SU-DHL-6 (cell line): Measurements from ENCODE around the gene GPR132.
"Not testable (repeated sequence)": the region's sequence is repeated elsewhere in the genome, so short reads cannot be mapped to it uniquely, and the experiment has no call there.

Experiments
- H2AFZ ChIP-seq: fragments of 200-600 bp; sonication (generic); 2 replicates; pipeline ENCODE4 v1.6.1; 2014; ENCODE audit warnings: low read depth, mild to moderate bottlenecking, moderate library complexity, mixed read lengths, antibody characterized with exemption, low read length; ENCODE audit not compliant: severe bottlenecking
- H3F3A ChIP-seq: fragments of 200-600 bp; shearing (Covaris generic); 2 replicates; pipeline ENCODE4 v1.6.0; 2016; ENCODE audit warnings: antibody characterized with exemption, mild to moderate bottlenecking; ENCODE audit not compliant: insufficient read depth
- H3K27ac ChIP-seq: fragments of 200-600 bp; sonication (generic); 2 replicates; pipeline ENCODE4 v1.5.1; 2016; ENCODE audit warnings: low read depth, mild to moderate bottlenecking, low read length, moderate library complexity, mixed read lengths
- H3K27me3 ChIP-seq: fragments of 200-600 bp; sonication (generic), shearing (Covaris generic); 2 replicates; pipeline ENCODE4 v1.6.0; 2014; ENCODE audit warnings: mild to moderate bottlenecking, low read length
- H3K36me3 ChIP-seq: fragments of 200-600 bp; sonication (generic); 2 replicates; pipeline ENCODE4 v1.6.1; 2014; ENCODE audit warnings: mild to moderate bottlenecking, low read length, mixed read lengths
- H3K4me2 ChIP-seq: fragments of 300-600, 200-600 bp; shearing (Covaris generic), sonication (generic); 2 replicates; pipeline ENCODE4 v1.6.0; 2014; ENCODE audit warnings: low read length, low read depth, mild to moderate bottlenecking; ENCODE audit not compliant: poor library complexity, severe bottlenecking
- H3K4me3 ChIP-seq: fragments of 200-600 bp; sonication (generic); 2 replicates; pipeline ENCODE4 v1.5.1; 2014; ENCODE audit warnings: antibody characterized with exemption, low read length, mild to moderate bottlenecking, mixed read lengths; ENCODE audit not compliant: insufficient read depth, poor library complexity, severe bottlenecking
- H3K79me2 ChIP-seq: fragments of 200-600 bp; sonication (generic); 2 replicates; pipeline ENCODE4 v1.6.1; 2014; ENCODE audit warnings: mild to moderate bottlenecking, low read length, moderate library complexity; ENCODE audit not compliant: insufficient read depth
- H3K9ac ChIP-seq: fragments of 200-600 bp; sonication (generic); 2 replicates; pipeline ENCODE4 v1.7.0; 2014; ENCODE audit warnings: mild to moderate bottlenecking, low read length
- H3K9me2 ChIP-seq: fragments of 200-600 bp; sonication (generic); replicated peaks from 2 replicates; pipeline ENCODE4 v1.6.1; 2014; ENCODE audit warnings: low read length; ENCODE audit not compliant: insufficient read depth
- H3K9me3 ChIP-seq: fragments of 200-600 bp; sonication (generic); 2 replicates; pipeline ENCODE4 v1.6.1; 2014; ENCODE audit warnings: low read length, mixed read lengths; ENCODE audit not compliant: insufficient read depth
- H4K20me1 ChIP-seq: fragments of 200-600 bp; sonication (generic); 2 replicates; pipeline ENCODE4 v1.6.1; 2014; ENCODE audit warnings: low read depth, mild to moderate bottlenecking, antibody characterized with exemption, low read length, moderate library complexity, mixed read lengths
- CTCF ChIP-seq: fragments of 200-600 bp; sonication (generic); IDR thresholded peaks from one replicate; pipeline ENCODE4 v1.5.1; 2017; ENCODE audit warnings: antibody characterized with exemption, mild to moderate bottlenecking, low read length, moderate library complexity; ENCODE audit not compliant: insufficient read depth, poor library complexity, severe bottlenecking
- EZH2phosphoT487 ChIP-seq: fragments of 200-600 bp; sonication (generic), shearing (Covaris generic); conservative IDR thresholded peaks from 2 replicates; pipeline ENCODE4 v1.6.1; 2018; ENCODE audit warnings: mild to moderate bottlenecking, antibody characterized with exemption, low read length, moderate library complexity, mixed read lengths

GPR132 gene

GRCh38 chr14:105034315-105035039 is 30.8 kb downstream of the GPR132 start:
- Histone ChIP-seq H3K36me3 (no peaks in the 10 kb centered on the region), H3K27me3 (no peaks in the 10 kb centered on the region), H3K9me3 (no peaks in the 10 kb centered on the region), H4K20me1 (no peaks in the 10 kb centered on the region), H3K4me2 (no peak overlapping the region), H3K9ac (no peak overlapping the region), H3K79me2 (no peaks in the 10 kb centered on the region), H3K9me2 (no peaks in the 10 kb centered on the region), H3F3A (no peaks in the 10 kb centered on the region), H2AFZ (no peak overlapping the region), H3K4me3 (no peak overlapping the region), H3K27ac (no peak overlapping the region)
- TF ChIP-seq EZH2phosphoT487 (no peak), CTCF (no peak)

GRCh38 chr14:105033412-105033900 is 31.8 kb downstream of the GPR132 start:
- not testable (repeated sequence) for H2AFZ ChIP-seq, H4K20me1 ChIP-seq, H3K9ac ChIP-seq, H3K9me3 ChIP-seq, H3K27me3 ChIP-seq, H3F3A ChIP-seq, H3K27ac ChIP-seq, H3K9me2 ChIP-seq, H3K79me2 ChIP-seq, H3K4me2 ChIP-seq, H3K4me3 ChIP-seq, H3K36me3 ChIP-seq

- H2AFZ ChIP-seq, H3K9me2 ChIP-seq, H3K4me2 ChIP-seq, H3K27ac ChIP-seq, H3K79me2 ChIP-seq, H3K36me3 ChIP-seq, H3K4me3 ChIP-seq, H3K9ac ChIP-seq, H3K9me3 ChIP-seq, H3K27me3 ChIP-seq, H4K20me1 ChIP-seq, H3F3A ChIP-seq: not testable (repeated sequence)
These were observed 32.8 kb downstream of the GPR132 start for GRCh38 chr14:105032451-105032901.

- H3K4me2 ChIP-seq = no peak overlapping the region
- no peak overlapping the region for H3K9ac ChIP-seq
- no peak overlapping the region for H2AFZ ChIP-seq
- no peaks in the 10 kb centered on the region for H3K79me2 ChIP-seq
- no peaks in the 10 kb centered on the region for H3K9me3 ChIP-seq
- no peak overlapping the region for H3K4me3 ChIP-seq
- H3K27ac ChIP-seq = no peak overlapping the region
- H4K20me1 ChIP-seq = no peaks in the 10 kb centered on the region
- no peak for TF ChIP-seq CTCF
- TF ChIP-seq EZH2phosphoT487 = no peak
- H3K9me2 ChIP-seq = no peaks in the 10 kb centered on the region
- no peaks in the 10 kb centered on the region for H3K27me3 ChIP-seq
- H3K36me3 ChIP-seq = no peaks in the 10 kb centered on the region
- no peaks in the 10 kb centered on the region for H3F3A ChIP-seq
These were observed 34.3 kb downstream of the GPR132 start for GRCh38 chr14:105030836-105031396.
